ENCODE data around the gene EPC2.

Gene EPC2
- 54.5 to 120 (median 86.8) reads per million in 9 experiments for total RNA-seq

- Mint-ChIP-seq H3K4me1 (ENCODE audit: low read depth in 2 of 2) (peaks cover 21 to 25% of the 10 kb centered on the region in 2 donors), H3K9me3 (no peaks in the 10 kb centered on the region), H3K27ac (peak within 1 kb of the TSS; percentile 91 to 97), H3K36me3 (ENCODE audit: insufficient read depth) (peaks cover 32% of the 10 kb centered on the region), H3K27me3 (peaks cover 0 to 4% of the 10 kb centered on the region in 2 donors), H3K4me3 (peak within 1 kb of the TSS; percentile 90)
- ATAC-seq (replicated peaks) (peak; percentile 62), DNase-seq (peak; percentile 83 to 88 (median 86))
These were observed at the start of gene EPC2 for GRCh38 chr2:148643998-148644882. EPC2 (plus strand) TSS chr2:148644751; CDS start chr2:148645018, 267 bp downstream.

- H3K27me3 Mint-ChIP-seq, result peaks cover 13 to 14% of the 10 kb centered on the region in 2 donors
These were observed 48.5 kb upstream of the EPC2 start for GRCh38 chr2:148596018-148596417.

GRCh38 chr2:148599109-148599991 lies 45.2 kb upstream of the EPC2 start:
- no peak overlapping the region for H3K27ac Mint-ChIP-seq
- H3K4me3 Mint-ChIP-seq, result no peak overlapping the region
- peaks cover 18 to 20% of the 10 kb centered on the region in 2 donors for H3K27me3 Mint-ChIP-seq
- ATAC-seq (replicated peaks), result no peak
- H3K36me3 Mint-ChIP-seq (ENCODE audit: insufficient read depth), result no peaks in the 10 kb centered on the region
- H3K4me1 Mint-ChIP-seq (ENCODE audit: low read depth in 2 of 2), result peaks cover 0 to 4% of the 10 kb centered on the region in 2 donors
- no peaks in the 10 kb centered on the region for H3K9me3 Mint-ChIP-seq
- no peak for DNase-seq

More at GRCh38 chr2:148596018-148596417, 48.5 kb upstream of the EPC2 start:
- ATAC-seq (replicated peaks) (no peak), DNase-seq (no peak)
- no peaks in the 10 kb centered on the region for H3K36me3 Mint-ChIP-seq (ENCODE audit: insufficient read depth)
- H3K9me3 Mint-ChIP-seq, result no peaks in the 10 kb centered on the region
- no peak overlapping the region for H3K27ac Mint-ChIP-seq
- no peak overlapping the region for H3K4me3 Mint-ChIP-seq
- H3K4me1 Mint-ChIP-seq (ENCODE audit: low read depth in 2 of 2), result no peaks in the 10 kb centered on the region

GRCh38 chr2:148602885-148603561 lies 41.5 kb upstream of the EPC2 start:
- peaks cover 16 to 20% of the 10 kb centered on the region in 2 donors for H3K27me3 Mint-ChIP-seq
- DNase-seq (no peak), ATAC-seq (replicated peaks) (no peak)
- H3K4me3 Mint-ChIP-seq, result no peak overlapping the region
- no peak overlapping the region for H3K27ac Mint-ChIP-seq
- H3K4me1 Mint-ChIP-seq (ENCODE audit: low read depth in 2 of 2), result peaks cover 0 to 4% of the 10 kb centered on the region in 2 donors
- peaks cover 2% of the 10 kb centered on the region for H3K36me3 Mint-ChIP-seq (ENCODE audit: insufficient read depth)
- no peaks in the 10 kb centered on the region for H3K9me3 Mint-ChIP-seq

- ATAC-seq (replicated peaks) (no peak), DNase-seq (no peak)
- Mint-ChIP-seq H3K4me1 (ENCODE audit: low read depth in 2 of 2) (peaks cover 0 to 4% of the 10 kb centered on the region in 2 donors), H3K36me3 (ENCODE audit: insufficient read depth) (peaks cover 5% of the 10 kb centered on the region), H3K4me3 (no peak overlapping the region), H3K27me3 (peaks cover 12 to 20% of the 10 kb centered on the region in 2 donors), H3K27ac (no peak overlapping the region), H3K9me3 (no peaks in the 10 kb centered on the region)
These were observed 41.0 kb upstream of the EPC2 start for GRCh38 chr2:148603562-148603920.

GRCh38 chr2:148604927-148605326 lies 39.6 kb upstream of the EPC2 start:
- Mint-ChIP-seq H3K27me3 (peaks cover 6 to 15% of the 10 kb centered on the region in 2 donors), H3K27ac (no peak overlapping the region), H3K36me3 (ENCODE audit: insufficient read depth) (peaks cover 5% of the 10 kb centered on the region), H3K4me1 (ENCODE audit: low read depth in 2 of 2) (peaks cover 0 to 4% of the 10 kb centered on the region in 2 donors), H3K9me3 (no peaks in the 10 kb centered on the region), H3K4me3 (no peak overlapping the region)
- ATAC-seq (replicated peaks), result no peak
- no peak for DNase-seq

GRCh38 chr2:148607566-148607965 lies 37.0 kb upstream of the EPC2 start:
- Mint-ChIP-seq H3K9me3 (no peaks in the 10 kb centered on the region), H3K4me1 (ENCODE audit: low read depth in 2 of 2) (peaks cover 0 to 4% of the 10 kb centered on the region in 2 donors), H3K27me3 (no peaks in the 10 kb centered on the region), H3K27ac (no peak overlapping the region), H3K4me3 (no peak overlapping the region), H3K36me3 (ENCODE audit: insufficient read depth) (peaks cover 5% of the 10 kb centered on the region)
- no peak for ATAC-seq (replicated peaks)
- DNase-seq, result no peak

GRCh38 chr2:148613231-148614013 lies 31.1 kb upstream of the EPC2 start:
- Mint-ChIP-seq H3K4me1 (ENCODE audit: low read depth in 2 of 2) (no peaks in the 10 kb centered on the region), H3K36me3 (ENCODE audit: insufficient read depth) (peaks cover 2% of the 10 kb centered on the region), H3K27ac (no peak overlapping the region), H3K27me3 (no peaks in the 10 kb centered on the region), H3K9me3 (no peaks in the 10 kb centered on the region), H3K4me3 (no peak overlapping the region)
- no peak for ATAC-seq (replicated peaks)
- no peak for DNase-seq

GRCh38 chr2:148614014-148614321 lies 30.6 kb upstream of the EPC2 start:
- no peak for ATAC-seq (replicated peaks)

GRCh38 chr2:148614322-148615049 lies 30.1 kb upstream of the EPC2 start:
- Mint-ChIP-seq H3K27me3 (peaks cover 0 to 6% of the 10 kb centered on the region in 2 donors), H3K9me3 (no peaks in the 10 kb centered on the region), H3K36me3 (ENCODE audit: insufficient read depth) (no peaks in the 10 kb centered on the region), H3K4me1 (ENCODE audit: low read depth in 2 of 2) (no peaks in the 10 kb centered on the region), H3K4me3 (no peak overlapping the region), H3K27ac (no peak overlapping the region)
- ATAC-seq (replicated peaks) (no peak), DNase-seq (no peak)

More at GRCh38 chr2:148614014-148614321, 30.6 kb upstream of the EPC2 start:
- Mint-ChIP-seq H3K9me3 (no peaks in the 10 kb centered on the region), H3K4me1 (ENCODE audit: low read depth in 2 of 2) (no peaks in the 10 kb centered on the region), H3K36me3 (ENCODE audit: insufficient read depth) (no peaks in the 10 kb centered on the region), H3K27me3 (peaks cover 0 to 4% of the 10 kb centered on the region in 2 donors), H3K27ac (no peak overlapping the region), H3K4me3 (no peak overlapping the region)
- DNase-seq, result no peak

- no peak overlapping the region for H3K4me3 Mint-ChIP-seq
- DNase-seq, result no peak
- no peaks in the 10 kb centered on the region for H3K36me3 Mint-ChIP-seq (ENCODE audit: insufficient read depth)
- no peak for ATAC-seq (replicated peaks)
- H3K9me3 Mint-ChIP-seq, result no peaks in the 10 kb centered on the region
- H3K4me1 Mint-ChIP-seq (ENCODE audit: low read depth in 2 of 2), result no peaks in the 10 kb centered on the region
- H3K27me3 Mint-ChIP-seq, result peaks cover 0 to 6% of the 10 kb centered on the region in 2 donors
- H3K27ac Mint-ChIP-seq, result no peak overlapping the region
These were observed 29.1 kb upstream of the EPC2 start for GRCh38 chr2:148615381-148615841.

GRCh38 chr2:148616662-148617061 lies 27.9 kb upstream of the EPC2 start:
- H3K27ac Mint-ChIP-seq, result no peak overlapping the region
- DNase-seq, result no peak
- H3K36me3 Mint-ChIP-seq (ENCODE audit: insufficient read depth), result no peaks in the 10 kb centered on the region
- no peak for ATAC-seq (replicated peaks)
- no peak overlapping the region for H3K4me3 Mint-ChIP-seq
- H3K4me1 Mint-ChIP-seq (ENCODE audit: low read depth in 2 of 2), result no peaks in the 10 kb centered on the region
- no peaks in the 10 kb centered on the region for H3K9me3 Mint-ChIP-seq
- peaks cover 0 to 6% of the 10 kb centered on the region in 2 donors for H3K27me3 Mint-ChIP-seq

All from effector memory CD8-positive, alpha-beta T cell (primary cell).